Gastroesophageal sphincter (tissue), 4 donors: ENCODE data around the gene COMMD7. TPM values are rescaled to one million over a fixed set of nuclear protein-coding genes. Genes with fewer than 3 reads are reported as not detected.
A peak's percentile ranks its signal among the peaks of the same experiment; 100 is the strongest.

Source experiments
- ATAC-seq: fragments of 150-250 bp; one replicate; pipeline ENCODE4 v1.9.1; 2016; ENCODE audit warnings: mild to moderate bottlenecking, moderate library complexity
- H3K27ac ChIP-seq, 4 donors: fragments of 200-600 bp; sonication (generic) in 3 of 4; 1 replicate in 3 of 4; 2 replicates in 1 of 4; pipeline ENCODE4 v1.5.1; 2016 to 2019
- H3K27me3 ChIP-seq: fragments of 200-600 bp; sonication (generic); one replicate; pipeline ENCODE4 v1.5.1; 2019
- H3K36me3 ChIP-seq, 2 donors: fragments of 200-600 bp; sonication (generic); one replicate each; pipeline ENCODE4 v1.5.1; 2019; ENCODE audit warnings: control low read depth in 1 of 2
- H3K4me1 ChIP-seq, 3 donors: fragments of 200-600 bp; sonication (generic); 1 replicate in 2 of 3; 2 replicates in 1 of 3; pipeline ENCODE4 v1.5.1; 2016 to 2019; ENCODE audit warnings: control low read depth in 2 of 3
- H3K4me3 ChIP-seq, 2 donors: fragments of 200-600 bp; sonication (generic); one replicate each; pipeline ENCODE4 v1.5.1; 2019; ENCODE audit warnings: mild to moderate bottlenecking in 1 of 2, moderate library complexity in 1 of 2
- H3K9me3 ChIP-seq, 3 donors: fragments of 200-600 bp; sonication (generic); one replicate each; pipeline ENCODE4 v1.5.1; 2017 to 2019; ENCODE audit warnings: control low read depth in 2 of 3
- CTCF ChIP-seq, 4 experiments: fragments of 200-600 bp in 2 of 4; fragments of 450-650 bp in 2 of 4; sonication (generic) in 1 of 4; IDR thresholded peaks; one replicate each; pipeline ENCODE4 v1.5.1; 2017 to 2019; ENCODE audit warnings: antibody characterized with exemption in 4 of 4, mild to moderate bottlenecking in 2 of 4, moderate library complexity in 2 of 4
- EP300 ChIP-seq: sonication (generic); formaldehyde crosslinking; IDR thresholded peaks from one replicate; pipeline ENCODE4 v1.6.1; 2017; ENCODE audit warnings: antibody characterized with exemption, mild to moderate bottlenecking
- POLR2A ChIP-seq, 2 donors: fragments of 450-650 bp; IDR thresholded peaks; one replicate each; pipeline ENCODE4 v1.6.1; 2017; ENCODE audit warnings: antibody characterized with exemption in 2 of 2, mild to moderate bottlenecking in 2 of 2, moderate library complexity in 1 of 2
- POLR2AphosphoS5 ChIP-seq: sonication (generic); formaldehyde crosslinking; IDR thresholded peaks from one replicate; pipeline ENCODE4 v1.6.1; 2017; ENCODE audit warnings: antibody characterized with exemption
- WGBS, 2 donors: methylation state at CpG; one replicate each; pipeline ENCODE4 v1.1.5; 2018; ENCODE audit warnings: low coverage in 1 of 2; 5-methylcytosine and 5-hydroxymethylcytosine counted together
- total RNA-seq, 4 donors: library from RNA; depleted of rRNA; stranded (reverse); fragments of >200 nt; gene quantifications; one replicate each; pipeline ENCODE4 v1.1.0, GENCODE V29; 2016

The COMMD7 gene
- 10 to 100 TPM; 25.0 to 33.2 (median 30.7) TPM for total RNA-seq

GRCh38 chr20:32743237-32744112, at the start of gene COMMD7:
Gene COMMD7, minus strand, starts transcription at chr20:32743467. Its CDS starts 76 bp downstream, at chr20:32743391.
- ATAC-seq = peak; percentile 87
- TF ChIP-seq POLR2A (IDR thresholded peaks at IDR 0.05) (peak; percentile 45 to 47), POLR2AphosphoS5 (peak; percentile 20), CTCF (IDR thresholded peaks at IDR 0.05) (no peak), EP300 (no peak)
- Histone ChIP-seq H3K36me3 (no peaks in the 10 kb centered on the region), H3K9me3 (no peaks in the 10 kb centered on the region), H3K4me1 (peaks cover 0 to 26% (median 7%) of the 10 kb centered on the region in 3 donors), H3K27ac (peak within 1 kb of the TSS; percentile 62 to 90 (median 88)), H3K27me3 (no peaks in the 10 kb centered on the region), H3K4me3 (peak within 1 kb of the TSS; percentile 83 to 90)
- 3 to 6% methylated on average over 11 to 24 of the region's 64 CpGs for WGBS, 2 donors

GRCh38 chr20:32792731-32793458, 49.6 kb upstream of the COMMD7 start:
- TF ChIP-seq CTCF (IDR thresholded peaks at IDR 0.05) (no peak), POLR2A (IDR thresholded peaks at IDR 0.05) (no peak), EP300 (no peak), POLR2AphosphoS5 (no peak)
- Histone ChIP-seq H3K36me3 (peaks cover 0 to 22% of the 10 kb centered on the region in 2 donors), H3K27ac (no peak overlapping the region), H3K4me3 (no peak overlapping the region), H3K27me3 (no peaks in the 10 kb centered on the region), H3K4me1 (no peaks in the 10 kb centered on the region), H3K9me3 (no peaks in the 10 kb centered on the region)
- no peak for ATAC-seq
- 78% methylated on average over 7 to 11 of the region's 13 CpGs for WGBS, 2 donors

- TF ChIP-seq EP300 (no peak), CTCF (IDR thresholded peaks at IDR 0.05) (no peak), POLR2A (IDR thresholded peaks at IDR 0.05) (no peak), POLR2AphosphoS5 (no peak)
- Histone ChIP-seq H3K4me3 (no peak overlapping the region), H3K27me3 (no peaks in the 10 kb centered on the region), H3K36me3 (peaks cover 0 to 26% of the 10 kb centered on the region in 2 donors), H3K27ac (no peak overlapping the region), H3K9me3 (no peaks in the 10 kb centered on the region), H3K4me1 (no peaks in the 10 kb centered on the region)
- ATAC-seq = no peak
- WGBS, 2 donors = no CpG with 5 or more reads among the region's 3 CpGs
These were observed 49.0 kb upstream of the COMMD7 start for GRCh38 chr20:32792316-32792715.

- no peak for ATAC-seq
- H3K4me1 ChIP-seq = no peaks in the 10 kb centered on the region
- no peak overlapping the region for H3K27ac ChIP-seq
- 92% methylated on average over 3 of the region's 3 CpGs; no CpG with 5 or more reads in 1 of the 2 donors for WGBS, 2 donors
- H3K36me3 ChIP-seq = peaks cover 0 to 34% of the 10 kb centered on the region in 2 donors
- no peak overlapping the region for H3K4me3 ChIP-seq
- TF ChIP-seq POLR2A (IDR thresholded peaks at IDR 0.05) (no peak), CTCF (IDR thresholded peaks at IDR 0.05) (no peak), EP300 (no peak), POLR2AphosphoS5 (no peak)
- H3K9me3 ChIP-seq = no peaks in the 10 kb centered on the region
- no peaks in the 10 kb centered on the region for H3K27me3 ChIP-seq
These were observed 47.4 kb upstream of the COMMD7 start for GRCh38 chr20:32790751-32791057.
